Measurements from ENCODE around the gene SRRM5. TPM values are rescaled to one million over a fixed set of nuclear protein-coding genes. Genes with fewer than 3 reads are reported as not detected.

The SRRM5 gene
- total RNA-seq, 1 experiment from 2014 or later, result 0.70 TPM

DNA sequence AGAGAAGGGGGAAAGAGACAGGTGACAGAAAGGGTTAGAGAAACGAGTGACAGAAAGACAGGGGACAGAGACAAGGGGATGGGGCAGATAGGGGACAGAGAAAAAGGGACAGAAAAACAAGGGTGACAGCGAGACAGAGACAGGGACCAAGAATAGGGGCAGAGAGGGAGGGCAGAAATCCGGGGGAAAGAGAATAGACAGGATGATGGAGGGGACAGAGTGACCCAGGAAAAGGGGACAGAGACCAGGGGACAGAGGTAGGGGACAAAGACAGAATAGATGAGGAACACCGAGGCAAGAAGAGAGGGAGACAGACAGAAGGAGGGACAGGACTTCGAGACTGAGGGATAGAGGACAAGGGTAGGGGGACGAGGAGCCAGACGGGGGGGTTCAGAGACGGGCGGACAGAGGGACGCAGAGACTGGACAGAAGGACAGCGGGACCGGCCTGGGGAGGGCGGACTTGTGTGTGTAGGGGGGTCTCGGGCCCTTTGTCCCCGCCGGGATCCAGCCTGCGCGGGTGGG, 27.2 kb downstream of the SRRM5 start:
- no peak overlapping the region for H2AFZ ChIP-seq (ENCODE audit: low read length)
- Mint-ChIP-seq H3K9me3 (peaks cover 0 to 2% of the 10 kb centered on the region in 2 experiments; a peak in 2 of 5 replicates), H3K4me3 (peak overlapping the region; percentile 72 to 95), H3K36me3 (ENCODE audit: insufficient read depth in 1 of 3, low read depth in 3 of 3) (peaks cover 0 to 5% (median 0%) of the 10 kb centered on the region in 3 experiments; a peak in 2 of 7 replicates), H3K4me1 (peaks cover 22 to 46% of the 10 kb centered on the region in 2 experiments), H3K27me3 (ENCODE audit: low read depth) (peaks cover 72% of the 10 kb centered on the region), H3K27ac (no peak overlapping the region; a peak in 1 of 7 replicates)
- H3K9ac ChIP-seq (ENCODE audit: extremely low read depth, insufficient read length, low read length), result peak overlapping the region; percentile 52
- no peak overlapping the region for H2BK20ac ChIP-seq (ENCODE audit: low read depth, low read length, poor library complexity, severe bottlenecking)
- H4K5ac ChIP-seq (ENCODE audit: insufficient read length, low read depth, low read length), result no peak overlapping the region
- H3K79me2 ChIP-seq (ENCODE audit: insufficient read depth, low read length), result no peaks in the 10 kb centered on the region
- no peak overlapping the region for H3T11ph ChIP-seq (ENCODE audit: low read length)
- TF ChIP-seq, protein P1, sequence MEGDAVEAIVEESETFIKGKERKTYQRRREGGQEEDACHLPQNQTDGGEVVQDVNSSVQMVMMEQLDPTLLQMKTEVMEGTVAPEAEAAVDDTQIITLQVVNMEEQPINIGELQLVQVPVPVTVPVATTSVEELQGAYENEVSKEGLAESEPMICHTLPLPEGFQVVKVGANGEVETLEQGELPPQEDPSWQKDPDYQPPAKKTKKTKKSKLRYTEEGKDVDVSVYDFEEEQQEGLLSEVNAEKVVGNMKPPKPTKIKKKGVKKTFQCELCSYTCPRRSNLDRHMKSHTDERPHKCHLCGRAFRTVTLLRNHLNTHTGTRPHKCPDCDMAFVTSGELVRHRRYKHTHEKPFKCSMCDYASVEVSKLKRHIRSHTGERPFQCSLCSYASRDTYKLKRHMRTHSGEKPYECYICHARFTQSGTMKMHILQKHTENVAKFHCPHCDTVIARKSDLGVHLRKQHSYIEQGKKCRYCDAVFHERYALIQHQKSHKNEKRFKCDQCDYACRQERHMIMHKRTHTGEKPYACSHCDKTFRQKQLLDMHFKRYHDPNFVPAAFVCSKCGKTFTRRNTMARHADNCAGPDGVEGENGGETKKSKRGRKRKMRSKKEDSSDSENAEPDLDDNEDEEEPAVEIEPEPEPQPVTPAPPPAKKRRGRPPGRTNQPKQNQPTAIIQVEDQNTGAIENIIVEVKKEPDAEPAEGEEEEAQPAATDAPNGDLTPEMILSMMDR (conservative IDR thresholded peaks at IDR 0.05), result no peak
- no peak overlapping the region for H2AK5ac ChIP-seq (ENCODE audit: insufficient read length, low read length)
- H3K23me2 ChIP-seq (ENCODE audit: insufficient read length, low read depth, low read length, poor library complexity, severe bottlenecking), result peaks cover 24% of the 10 kb centered on the region
- no peak overlapping the region for H4K8ac ChIP-seq (replicated peaks; ENCODE audit: insufficient read length, low read depth, low read length)
- no peak overlapping the region; the same call in 1 of the 2 replicates for H2BK15ac ChIP-seq (ENCODE audit: low read depth, low read length)
- H2BK12ac ChIP-seq (ENCODE audit: insufficient read length, low read depth, low read length), result no peak overlapping the region
- H3K14ac ChIP-seq (ENCODE audit: insufficient read depth, low read length), result peak overlapping the region; percentile 60; the same call in 1 of the 2 replicates
- no peak overlapping the region for H2BK5ac ChIP-seq (ENCODE audit: insufficient read length, low read length)
- H3K56ac ChIP-seq (ENCODE audit: insufficient read length, low read depth, low read length), result no peak overlapping the region
- H3K4me2 ChIP-seq (ENCODE audit: insufficient read depth, insufficient read length, low read length), result peak overlapping the region; percentile 96
- H3K9me3 ChIP-seq (ENCODE audit: control insufficient read depth, low read depth, low read length), result no peaks in the 10 kb centered on the region
- H3K4ac ChIP-seq (ENCODE audit: low read depth, low read length), result no peak overlapping the region
- WGBS (ENCODE audit: extremely low coverage, insufficient read length, low lambda C conversion rate), result no CpG with 5 or more reads among the region's 18 CpGs
- H3K27ac ChIP-seq (ENCODE audit: insufficient read length, low read depth, low read length), result no peak overlapping the region
- no peak overlapping the region for H3K18ac ChIP-seq (ENCODE audit: insufficient read length, low read depth, low read length)
- H3K4me1 ChIP-seq (ENCODE audit: insufficient read depth, low read length), result peaks cover 4% of the 10 kb centered on the region; the same call in 1 of the 2 replicates
- H2BK120ac ChIP-seq (ENCODE audit: low read depth, low read length, poor library complexity, severe bottlenecking), result no peak overlapping the region
- H3K23ac ChIP-seq (ENCODE audit: insufficient read length, low read depth, low read length), result no peak overlapping the region
- peaks cover 24% of the 10 kb centered on the region; the same call in 1 of the 2 replicates for H3K27me3 ChIP-seq (ENCODE audit: insufficient read depth, low read length)
- no peaks in the 10 kb centered on the region for H4K20me1 ChIP-seq (ENCODE audit: control insufficient read depth, insufficient read depth, insufficient read length)
- H4K91ac ChIP-seq (ENCODE audit: insufficient read length, low read depth, low read length), result no peak overlapping the region
- no peaks in the 10 kb centered on the region for H3K79me1 ChIP-seq (ENCODE audit: insufficient read depth, low read depth, low read length, poor library complexity, severe bottlenecking)
- DNase-seq, result no peak
